HG02884 (cell line): Measurements from ENCODE around the gene CDK9.
A peak's percentile ranks its signal among the peaks of the same experiment; 100 is the strongest.

Experiments used
- ATAC-seq: cut with Tn5 transposase; IDR thresholded peaks from one replicate; pipeline ENCODE4 v1.9.1; 2021; ENCODE audit warnings: mild to moderate bottlenecking, moderate library complexity; ENCODE audit not compliant: unreplicated experiment

Gene CDK9

GRCh38 chr9:127801955-127802575 is 16.2 kb downstream of the CDK9 start:
- ATAC-seq, result no peak

- peak; percentile 76 for ATAC-seq
These were observed 17.0 kb downstream of the CDK9 start, which contains the start of gene FPGS for GRCh38 chr9:127802576-127803443. Gene FPGS, plus strand, starts transcription at chr9:127802882. Its CDS starts 43 bp downstream, at chr9:127802925.

GRCh38 chr9:127803507-127804352 is 17.9 kb downstream of the CDK9 start:
- no peak for ATAC-seq

GRCh38 chr9:127805620-127806019 is 19.8 kb downstream of the CDK9 start:
- no peak for ATAC-seq

GRCh38 chr9:127806871-127807270 is 21.0 kb downstream of the CDK9 start:
- no peak for ATAC-seq

- ATAC-seq, result no peak
These were observed 22.6 kb downstream of the CDK9 start for GRCh38 chr9:127808347-127809001.

- no peak for ATAC-seq
These were observed 23.2 kb downstream of the CDK9 start for GRCh38 chr9:127809002-127809539.

- no peak for ATAC-seq
These were observed 23.9 kb downstream of the CDK9 start for GRCh38 chr9:127809540-127810377.

GRCh38 chr9:127810378-127811187 is 24.7 kb downstream of the CDK9 start:
- no peak for ATAC-seq

GRCh38 chr9:127812011-127812410 is 26.2 kb downstream of the CDK9 start:
- no peak for ATAC-seq

- no peak for ATAC-seq
These were observed 27.3 kb downstream of the CDK9 start for GRCh38 chr9:127812936-127813675.

GRCh38 chr9:127813686-127814226 is 27.9 kb downstream of the CDK9 start:
- ATAC-seq, result no peak

GRCh38 chr9:127814619-127815511 is 29.0 kb downstream of the CDK9 start:
- no peak for ATAC-seq

- ATAC-seq, result no peak
These were observed 29.9 kb downstream of the CDK9 start for GRCh38 chr9:127815512-127816361.

- no peak for ATAC-seq
These were observed 30.5 kb downstream of the CDK9 start for GRCh38 chr9:127816362-127816725.

- no peak for ATAC-seq
These were observed 30.9 kb downstream of the CDK9 start for GRCh38 chr9:127816728-127817127.
